Endothelial cell of umbilical vein (primary cell): ENCODE measurements around the gene KRT83. TPM values are rescaled to one million over a fixed set of nuclear protein-coding genes. Genes with fewer than 3 reads are reported as not detected.

Source experiments
- BruUV-seq: library from RNA; stranded (reverse); fragments of 400-500 nt; replicated peaks from 2 replicates; lab custom pipeline; 2021; lab: Mats Ljungman, UMichigan
- CTCF ChIA-PET: fragments of 300-600, 350-600 bp; sonication (Branson Sonifier 250); formaldehyde crosslinking; loops from one replicate; lab custom pipeline; 2021; ENCODE audit warnings: antibody characterized with exemption, inconsistent platforms; lab: Charles Lee
- POLR2A ChIA-PET: fragments of 300-600, 350-600 bp; sonication (Branson Sonifier 250); formaldehyde crosslinking; loops from one replicate; lab custom pipeline; 2021; ENCODE audit warnings: antibody characterized with exemption, inconsistent platforms; lab: Charles Lee
- DNase-seq: peaks from one replicate; pipeline ENCODE4 v3.0.0-alpha.2; 2011; ENCODE audit warnings: low read depth, low spot score
- FAIRE-seq: peaks from 2 replicates; lab custom pipeline; 2011; peaks lifted over from hg19 to GRCh38; lab: Jason Lieb, UNC
- H2AFZ ChIP-seq: 2 replicates; pipeline ENCODE4 v1.6.0; 2012; ENCODE audit warnings: low read depth, low read length, control low read depth, inconsistent platforms
- H3K27ac ChIP-seq: 2 replicates; pipeline ENCODE4 v1.5.1; 2011; ENCODE audit warnings: low read depth, mild to moderate bottlenecking, control low read depth, low read length, moderate library complexity; ENCODE audit not compliant: insufficient read depth
- H3K27me3 ChIP-seq, 2 experiments: 2 replicates each; pipeline versions ENCODE4 v1.6.0 to v1.6.1; 2011; ENCODE audit warnings: low read length in 2 of 2, mixed read lengths in 1 of 2; ENCODE audit not compliant: control insufficient read depth in 2 of 2, insufficient read depth in 2 of 2
- H3K36me3 ChIP-seq, 2 experiments: 2 replicates in 1 of 2; 3 replicates in 1 of 2; pipeline ENCODE4 v1.5.1; 2011; ENCODE audit warnings: low read length in 2 of 2, mild to moderate bottlenecking in 1 of 2, moderate library complexity in 1 of 2; ENCODE audit not compliant: control insufficient read depth in 2 of 2, insufficient read depth in 2 of 2; ENCODE audit errors: extremely low read depth in 1 of 2
- H3K4me1 ChIP-seq: 3 replicates; pipeline ENCODE4 v1.5.1; 2011; ENCODE audit warnings: mild to moderate bottlenecking, low read length; ENCODE audit not compliant: control insufficient read depth, insufficient read depth; ENCODE audit errors: extremely low read depth
- H3K4me2 ChIP-seq: 2 replicates; pipeline ENCODE4 v1.6.1; 2011; ENCODE audit warnings: low read length, control low read depth, mixed read lengths; ENCODE audit not compliant: insufficient read depth
- H3K4me3 ChIP-seq, 3 experiments: fragments of 200-600 bp in 1 of 3; sonication (generic), shearing (Covaris generic) in 1 of 3; replicated peaks in 1 of 3; 2 replicates each; pipeline ENCODE4 v1.5.1; 2011 to 2016; ENCODE audit warnings: control low read depth in 3 of 3, low read length in 3 of 3, mild to moderate bottlenecking in 2 of 3, inconsistent platforms in 1 of 3, low read depth in 1 of 3, moderate library complexity in 1 of 3; ENCODE audit not compliant: insufficient read depth in 1 of 3
- H3K79me2 ChIP-seq: 2 replicates; pipeline ENCODE4 v1.6.0; 2012; ENCODE audit warnings: low read length, inconsistent platforms; ENCODE audit not compliant: control insufficient read depth, insufficient read depth
- H3K9ac ChIP-seq: replicated peaks from 2 replicates; pipeline ENCODE3; 2011; ENCODE audit warnings: low read length, control low read depth; ENCODE audit not compliant: insufficient read depth; ENCODE audit errors: extremely low read depth
- H3K9me1 ChIP-seq: replicated peaks from 3 replicates; pipeline ENCODE4 v1.6.0; 2011; ENCODE audit warnings: mild to moderate bottlenecking, low read length; ENCODE audit not compliant: control insufficient read depth, insufficient read depth; ENCODE audit errors: extremely low read depth
- H3K9me3 ChIP-seq: replicated peaks from 2 replicates; pipeline ENCODE4 v1.5.1; 2012; ENCODE audit warnings: low read length, inconsistent platforms; ENCODE audit not compliant: control insufficient read depth, insufficient read depth
- H4K20me1 ChIP-seq: replicated peaks from 2 replicates; pipeline ENCODE3; 2011; ENCODE audit warnings: mild to moderate bottlenecking, low read length; ENCODE audit not compliant: control insufficient read depth, insufficient read depth; ENCODE audit errors: extremely low read depth
- EZH2 ChIP-seq: IDR thresholded peaks from 2 replicates; pipeline ENCODE4 v1.6.1; 2012; ENCODE audit warnings: borderline replicate concordance, low read depth, mild to moderate bottlenecking, moderate library complexity, low read length, inconsistent platforms; ENCODE audit not compliant: severe bottlenecking
- FOS ChIP-seq: IDR thresholded peaks from 2 replicates; pipeline ENCODE4 v1.6.1; 2011; ENCODE audit warnings: mild to moderate bottlenecking, low read length, moderate library complexity, borderline replicate concordance; ENCODE audit not compliant: insufficient read depth
- GATA2 ChIP-seq: IDR thresholded peaks from 2 replicates; pipeline ENCODE4 v1.7.0; 2011; ENCODE audit warnings: low read depth, mild to moderate bottlenecking, moderate library complexity, mixed read lengths, low read length; ENCODE audit not compliant: insufficient read length, insufficient read depth
- JUN ChIP-seq: IDR thresholded peaks from 2 replicates; pipeline ENCODE4 v1.6.1; 2011; ENCODE audit warnings: borderline replicate concordance, low read depth; ENCODE audit not compliant: insufficient read length, insufficient read depth
- MAX ChIP-seq: IDR thresholded peaks from 2 replicates; pipeline ENCODE4 v1.6.1; 2011; ENCODE audit not compliant: insufficient read depth, insufficient read length
- MYC ChIP-seq: IDR thresholded peaks from one replicate; pipeline ENCODE4 v1.6.1; 2011; ENCODE audit warnings: mild to moderate bottlenecking, low read depth, low read length
- POLR2A ChIP-seq: IDR thresholded peaks from 2 replicates; pipeline ENCODE4 v1.6.1; 2012; ENCODE audit warnings: low read depth, mild to moderate bottlenecking, control low read depth, low read length
- POLR2AphosphoS5 ChIP-seq: IDR thresholded peaks from 2 replicates; pipeline ENCODE4 v1.6.1; 2012; ENCODE audit warnings: low read depth, mild to moderate bottlenecking, control low read depth, low read length, moderate library complexity; ENCODE audit not compliant: insufficient read depth
- dilution Hi-C: fragments of 300-500 bp; cut with MboI; formaldehyde crosslinking; loops from one replicate; pipeline ENCODE4 v1.15.0; 2019; ENCODE audit warnings: low sequenced_read_pairs; ENCODE audit not compliant: extremely low pct_ligation_motif_present
- intact Hi-C: fragments of 100-400 bp; cut with micrococcal nuclease; formaldehyde crosslinking; loops from one replicate; pipeline ENCODE4 v1.10.0; 2022
- polyA plus RNA-seq, 4 experiments: library from polyadenylated mRNA; depleted of rRNA in 3 of 4; stranded (reverse) in 3 of 4; unstranded in 1 of 4; fragments of >200 nt; gene quantifications; 2 replicates each; pipeline versions ENCODE4 v1.2.1 to v1.2.3, GENCODE V29; 2011 to 2012; ENCODE audit warnings: missing spikeins in 1 of 4
- total RNA-seq: library from RNA; stranded (reverse); gene quantifications from 2 replicates; pipeline ENCODE4 v1.2.3, GENCODE V29; 2021
- TF ChIP-seq, protein P1 (sequence below), 2 donors: IDR thresholded peaks; 1 replicate in 1 of 2; 2 replicates in 1 of 2; pipeline ENCODE4 v1.5.1; 2011; ENCODE audit warnings: low read length in 2 of 2, mild to moderate bottlenecking in 2 of 2, moderate library complexity in 2 of 2, control low read depth in 1 of 2, inconsistent platforms in 1 of 2, low read depth in 1 of 2; ENCODE audit not compliant: insufficient read depth in 1 of 2; ENCODE audit errors: extremely low read depth in 1 of 2

Gene KRT83
- total and polyA plus RNA-seq, 2 donors (not counting 3 experiments of a cell fraction or from before 2014, with no cell fraction given), result not detected

DNA sequence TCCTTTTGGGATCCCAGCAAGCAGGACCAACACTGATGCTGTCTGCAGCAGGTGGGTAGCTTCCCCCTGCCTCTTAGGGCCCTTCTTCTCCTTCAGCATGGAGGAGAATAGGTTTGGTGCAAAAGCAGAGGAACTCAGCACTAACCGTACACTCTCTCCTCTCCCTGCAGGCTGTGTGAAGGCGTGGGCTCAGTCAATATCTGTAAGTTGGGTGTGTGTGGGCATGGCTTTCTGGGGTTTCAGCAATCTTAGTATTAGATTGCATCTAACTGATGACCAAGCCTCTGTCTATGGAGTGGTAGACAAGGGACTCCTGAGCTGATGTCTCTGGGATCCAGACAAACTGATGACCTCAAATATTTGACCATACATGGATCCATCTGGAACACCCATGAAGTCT lies 31.8 kb upstream of the KRT83 start:
- intact Hi-C loops (no loop called here), dilution Hi-C loops (no loop called here)
- Histone ChIP-seq H3K9ac (no peak overlapping the region), H3K4me1 (no peaks in the 10 kb centered on the region), H3K27ac (no peak overlapping the region), H4K20me1 (no peaks in the 10 kb centered on the region), H2AFZ (no peak overlapping the region), H3K9me3 (no peaks in the 10 kb centered on the region), H3K27me3 (peaks cover 14 to 16% of the 10 kb centered on the region in 2 experiments), H3K4me3 (no peak overlapping the region), H3K36me3 (no peaks in the 10 kb centered on the region), H3K79me2 (no peaks in the 10 kb centered on the region), H3K4me2 (no peak overlapping the region), H3K9me1 (no peaks in the 10 kb centered on the region)
- no peak for TF ChIP-seq MAX
- no peak for TF ChIP-seq MYC
- TF ChIP-seq EZH2, result no peak
- TF ChIP-seq, protein P1, sequence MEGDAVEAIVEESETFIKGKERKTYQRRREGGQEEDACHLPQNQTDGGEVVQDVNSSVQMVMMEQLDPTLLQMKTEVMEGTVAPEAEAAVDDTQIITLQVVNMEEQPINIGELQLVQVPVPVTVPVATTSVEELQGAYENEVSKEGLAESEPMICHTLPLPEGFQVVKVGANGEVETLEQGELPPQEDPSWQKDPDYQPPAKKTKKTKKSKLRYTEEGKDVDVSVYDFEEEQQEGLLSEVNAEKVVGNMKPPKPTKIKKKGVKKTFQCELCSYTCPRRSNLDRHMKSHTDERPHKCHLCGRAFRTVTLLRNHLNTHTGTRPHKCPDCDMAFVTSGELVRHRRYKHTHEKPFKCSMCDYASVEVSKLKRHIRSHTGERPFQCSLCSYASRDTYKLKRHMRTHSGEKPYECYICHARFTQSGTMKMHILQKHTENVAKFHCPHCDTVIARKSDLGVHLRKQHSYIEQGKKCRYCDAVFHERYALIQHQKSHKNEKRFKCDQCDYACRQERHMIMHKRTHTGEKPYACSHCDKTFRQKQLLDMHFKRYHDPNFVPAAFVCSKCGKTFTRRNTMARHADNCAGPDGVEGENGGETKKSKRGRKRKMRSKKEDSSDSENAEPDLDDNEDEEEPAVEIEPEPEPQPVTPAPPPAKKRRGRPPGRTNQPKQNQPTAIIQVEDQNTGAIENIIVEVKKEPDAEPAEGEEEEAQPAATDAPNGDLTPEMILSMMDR (IDR thresholded peaks at IDR 0.05; ENCODE audit: extremely low read depth in 1 of 2, insufficient read depth in 1 of 2, low read depth in 1 of 2, low read length in 2 of 2), result no peak
- TF ChIP-seq GATA2, result no peak
- no peak for TF ChIP-seq POLR2A
- no peak for TF ChIP-seq POLR2AphosphoS5
- TF ChIP-seq FOS, result no peak
- TF ChIP-seq JUN, result no peak
- no TSS peak for BruUV-seq
- ChIA-PET POLR2A (no interaction called here), CTCF (interaction anchor here (1.6 kb wide), 1 partner anchor 8 kb away, joined by 4 read pairs; no protein-coding TSS in a partner anchor)
- FAIRE-seq (no peak), DNase-seq (no peak)
